Measurements from ENCODE around the gene SIX1.

- TF ChIP-seq CTCF (IDR thresholded peaks at IDR 0.05) (no peak), POLR2AphosphoS5 (IDR thresholded peaks at IDR 0.05; ENCODE audit: low read depth, low read length) (no peak), REST (IDR thresholded peaks at IDR 0.05; ENCODE audit: insufficient read depth in 1 of 2, low read depth in 2 of 2, low read length in 1 of 2) (no peak), SIN3A (IDR thresholded peaks at IDR 0.05; ENCODE audit: borderline replicate concordance, insufficient read depth, low read depth, low read length) (no peak)
Observed at GRCh38 chr14:60653701-60654161, 4.5 kb upstream of the SIX1 start.
